SK-N-SH (cell line): ENCODE measurements around the gene HAUS2. TPM values are rescaled to one million over a fixed set of nuclear protein-coding genes. Genes with fewer than 3 reads are reported as not detected.

ENCODE experiments used
- CTCF ChIA-PET: fragments of 300-600, 350-600 bp; formaldehyde crosslinking; extraction: SDS; loops from one replicate; lab custom pipeline; 2021; lab: Yijun Ruan, JAX
- POLR2A ChIA-PET: fragments of 350-600 bp; sonication (Branson Sonifier 250); formaldehyde crosslinking; extraction: SDS; loops from one replicate; lab custom pipeline; 2020; ENCODE audit warnings: antibody characterized with exemption, inconsistent platforms; lab: Yijun Ruan, JAX
- DNase-seq: peaks from one replicate; pipeline ENCODE4 v3.0.0; 2012
- H2AFZ ChIP-seq: fragments of 200-600 bp; sonication (generic); 2 replicates; pipeline ENCODE4 v1.8.1; 2016; ENCODE audit warnings: antibody characterized with exemption, mild to moderate bottlenecking, low read depth
- H3F3A ChIP-seq: fragments of 200-600 bp; sonication (generic); replicated peaks from 2 replicates; pipeline ENCODE3; 2016; ENCODE audit warnings: antibody characterized with exemption, mild to moderate bottlenecking; ENCODE audit not compliant: insufficient read depth
- H3K27ac ChIP-seq, 2 experiments: fragments of 200-500 bp in 1 of 2; fragments of 200-600 bp in 1 of 2; sonication (Bioruptor generic) in 1 of 2; sonication (generic), shearing (Covaris generic) in 1 of 2; 2 replicates each; pipeline versions ENCODE4 v1.5.1 to v1.6.1; 2014 to 2016; ENCODE audit warnings: low read depth in 2 of 2, inconsistent platforms in 1 of 2, low read length in 1 of 2, mild to moderate bottlenecking in 1 of 2, mixed read lengths in 1 of 2
- H3K27me3 ChIP-seq: fragments of 200-600 bp; sonication (generic), shearing (Covaris generic); 2 replicates; pipeline ENCODE4 v1.6.1; 2016; ENCODE audit warnings: mixed run types; ENCODE audit not compliant: insufficient read depth
- H3K36me3 ChIP-seq, 2 experiments: fragments of 200-500 bp in 1 of 2; fragments of 200-600 bp in 1 of 2; sonication (Bioruptor generic) in 1 of 2; sonication (generic) in 1 of 2; replicated peaks in 1 of 2; 2 replicates each; pipeline versions ENCODE3 to v1.5.1; 2014 to 2016; ENCODE audit warnings: low read length in 1 of 2, mild to moderate bottlenecking in 1 of 2; ENCODE audit not compliant: insufficient read depth in 2 of 2, control insufficient read depth in 1 of 2
- H3K4me1 ChIP-seq, 2 experiments: fragments of 200-500 bp in 1 of 2; fragments of 200-600 bp in 1 of 2; sonication (Bioruptor generic) in 1 of 2; sonication (generic), shearing (Covaris generic) in 1 of 2; 2 replicates each; pipeline versions ENCODE4 v1.5.1 to v1.6.1; 2014 to 2016; ENCODE audit warnings: low read depth in 1 of 2, low read length in 1 of 2, mixed run types in 1 of 2; ENCODE audit not compliant: insufficient read depth in 2 of 2, control insufficient read depth in 1 of 2
- H3K4me2 ChIP-seq: fragments of 200-600 bp; sonication (generic), shearing (Covaris generic); 2 replicates; pipeline ENCODE4 v1.6.1; 2017; ENCODE audit warnings: mixed run types
- H3K4me3 ChIP-seq, 2 experiments: fragments of 200-500 bp in 1 of 2; fragments of 200-600 bp in 1 of 2; sonication (Bioruptor generic) in 1 of 2; sonication (generic), shearing (Covaris generic) in 1 of 2; 2 replicates each; pipeline versions ENCODE4 v1.5.1 to v1.8.1; 2014 to 2016; ENCODE audit warnings: low read depth in 2 of 2, inconsistent platforms in 1 of 2, low read length in 1 of 2, mild to moderate bottlenecking in 1 of 2, mixed read lengths in 1 of 2, moderate library complexity in 1 of 2
- H3K79me2 ChIP-seq: fragments of 200-600 bp; sonication (generic); 2 replicates; pipeline ENCODE4 v1.8.1; 2017; ENCODE audit warnings: mild to moderate bottlenecking; ENCODE audit not compliant: insufficient read depth
- H3K9ac ChIP-seq: fragments of 200-600 bp; sonication (generic); 2 replicates; pipeline ENCODE4 v1.6.1; 2017; ENCODE audit warnings: mixed run types
- H3K9me2 ChIP-seq: fragments of 200-600 bp; sonication (generic); 2 replicates; pipeline ENCODE4 v1.6.1; 2017; ENCODE audit warnings: mixed run types
- H3K9me3 ChIP-seq: fragments of 200-600 bp; sonication (generic); 2 replicates; pipeline ENCODE4 v1.6.1; 2017; ENCODE audit warnings: mixed run types, mild to moderate bottlenecking, moderate library complexity
- H4K20me1 ChIP-seq: fragments of 200-600 bp; sonication (generic); 2 replicates; pipeline ENCODE4 v1.6.1; 2017; ENCODE audit warnings: mild to moderate bottlenecking, mixed run types; ENCODE audit not compliant: insufficient read depth
- CTCF ChIP-seq: fragments of 200-600 bp; sonication (generic); IDR thresholded peaks from 2 replicates; pipeline ENCODE4 v1.6.1; 2017; ENCODE audit warnings: antibody characterized with exemption, mild to moderate bottlenecking, moderate library complexity
- FOSL2 ChIP-seq: IDR thresholded peaks from 2 replicates; pipeline ENCODE4 v1.4.0; 2012; ENCODE audit warnings: low read depth, mild to moderate bottlenecking, moderate library complexity, borderline replicate concordance
- FOXJ3 ChIP-seq: sonication (generic); formaldehyde crosslinking; IDR thresholded peaks from 2 replicates; pipeline ENCODE4 v1.5.1; 2020; ENCODE audit warnings: mild to moderate bottlenecking, missing genetic modification reagents
- FOXM1 ChIP-seq: IDR thresholded peaks from 2 replicates; pipeline ENCODE4 v1.4.0; 2012; ENCODE audit warnings: low read depth, mild to moderate bottlenecking
- GABPA ChIP-seq: IDR thresholded peaks from 2 replicates; pipeline ENCODE4 v1.4.0; 2012; ENCODE audit warnings: low read depth, mild to moderate bottlenecking
- IRF3 ChIP-seq: fragments of 150-350 bp; IDR thresholded peaks from 2 replicates; pipeline ENCODE4 v1.6.1; 2016; ENCODE audit warnings: mild to moderate bottlenecking, low read depth, low read length
- MAX ChIP-seq: IDR thresholded peaks from 2 replicates; pipeline ENCODE4 v1.4.0; 2012; ENCODE audit warnings: low read depth
- MEF2A ChIP-seq: IDR thresholded peaks from 2 replicates; pipeline ENCODE4 v1.4.0; 2012; ENCODE audit warnings: low read depth, borderline replicate concordance
- NFIC ChIP-seq: IDR thresholded peaks from 2 replicates; pipeline ENCODE4 v1.4.0; 2012; ENCODE audit warnings: borderline replicate concordance
- POLR2AphosphoS5 ChIP-seq: IDR thresholded peaks from 2 replicates; pipeline ENCODE4 v1.6.1; 2012; ENCODE audit warnings: low read depth, low read length
- REST ChIP-seq: IDR thresholded peaks from 2 replicates; pipeline ENCODE4 v1.6.1; 2012; ENCODE audit warnings: mild to moderate bottlenecking, low read depth, low read length, moderate library complexity
- RXRA ChIP-seq: IDR thresholded peaks from 2 replicates; pipeline ENCODE4 v1.4.0; 2012; ENCODE audit warnings: low read depth, mild to moderate bottlenecking, borderline replicate concordance
- SIN3A ChIP-seq: IDR thresholded peaks from 2 replicates; pipeline ENCODE4 v1.6.1; 2012; ENCODE audit warnings: low read depth, mild to moderate bottlenecking, low read length, moderate library complexity, borderline replicate concordance
- USF2 ChIP-seq: fragments of 150-350 bp; IDR thresholded peaks from 2 replicates; pipeline ENCODE4 v1.6.1; 2017; ENCODE audit warnings: antibody characterized with exemption, low read length, low read depth, borderline replicate concordance
- ZBTB33 ChIP-seq: IDR thresholded peaks from 2 replicates; pipeline ENCODE4 v1.4.0; 2012; ENCODE audit warnings: low read depth, borderline replicate concordance
- WGBS: methylation state at CpG from one replicate; pipeline ENCODE4 v1.1.6; 2017; ENCODE audit warnings: low lambda C conversion rate; 5-methylcytosine and 5-hydroxymethylcytosine counted together
- polyA plus RNA-seq, 3 experiments: library from polyadenylated mRNA; depleted of rRNA; stranded (reverse); fragments of >200 nt; gene quantifications; 2 replicates each; pipeline ENCODE4 v1.2.3, GENCODE V29; 2012

Gene HAUS2
- polyA plus RNA-seq, 1 of the 3 experiments (the other 2 are of a cell fraction), result 9.4 TPM

GRCh38 chr15:42605796-42606195 lies 57.2 kb downstream of the HAUS2 start:
- 97% methylated on average over 3 of the region's 3 CpGs for WGBS
- Histone ChIP-seq H2AFZ (no peak overlapping the region), H3F3A (no peaks in the 10 kb centered on the region), H3K4me3 (no peak overlapping the region), H3K27me3 (no peaks in the 10 kb centered on the region), H3K9me3 (no peaks in the 10 kb centered on the region), H3K79me2 (no peaks in the 10 kb centered on the region; the same call in 1 of the 2 replicates), H4K20me1 (no peaks in the 10 kb centered on the region), H3K9me2 (no peaks in the 10 kb centered on the region), H3K9ac (no peak overlapping the region), H3K27ac (peak overlapping the region; percentile 14 to 72; a peak in 3 of 4 replicates), H3K4me1 (peaks cover 3 to 6% of the 10 kb centered on the region in 2 experiments; a peak in 2 of 4 replicates), H3K36me3 (peaks cover 0 to 4% of the 10 kb centered on the region in 2 experiments), H3K4me2 (no peak overlapping the region)
- TF ChIP-seq REST, result no peak
- no peak for TF ChIP-seq SIN3A
- no peak for TF ChIP-seq FOXJ3 (CRISPR knock-in tag)
- TF ChIP-seq USF2, result no peak
- TF ChIP-seq MEF2A, result no peak
- no peak for TF ChIP-seq FOXM1
- TF ChIP-seq ZBTB33, result no peak
- TF ChIP-seq GABPA, result no peak
- no peak for TF ChIP-seq FOSL2
- TF ChIP-seq NFIC, result no peak
- no peak for TF ChIP-seq CTCF
- no peak for TF ChIP-seq IRF3
- TF ChIP-seq POLR2AphosphoS5, result no peak
- TF ChIP-seq RXRA, result no peak
- no peak for TF ChIP-seq MAX
- POLR2A ChIA-PET, result no interaction called here
- DNase-seq, result no peak
- CTCF ChIA-PET, result interaction anchor here (1.0 kb wide), 1 partner anchor 14 kb away, joined by 5 read pairs; no protein-coding TSS in a partner anchor
